ENCODE data around the gene MRPS7. TPM values are rescaled to one million over a fixed set of nuclear protein-coding genes. Genes with fewer than 3 reads are reported as not detected.

The MRPS7 gene
- total and polyA plus RNA-seq, 2 donors (not counting 3 experiments of a cell fraction or from before 2014, with no cell fraction given), result 79.8 to 82.8 TPM

GRCh38 chr17:75231071-75231470, 30.6 kb upstream of the MRPS7 start:
- ChIA-PET POLR2A (no interaction called here), CTCF (interaction anchor here (1.2 to 1.8 kb wide), 4 partner anchors 10 to 117 kb away, joined by 3 to 7 read pairs (median 4); partner anchors contain the start of gene MIF4GD)
- Histone ChIP-seq H4K20me1 (replicated peaks; ENCODE audit: control insufficient read depth, extremely low read depth, insufficient read depth, low read length) (no peaks in the 10 kb centered on the region), H3K9me1 (replicated peaks; ENCODE audit: control insufficient read depth, extremely low read depth, insufficient read depth, low read length) (no peaks in the 10 kb centered on the region), H3K9me3 (replicated peaks; ENCODE audit: control insufficient read depth, insufficient read depth, low read length) (no peaks in the 10 kb centered on the region), H3K9ac (replicated peaks; ENCODE audit: extremely low read depth, insufficient read depth, low read length) (no peak overlapping the region), H3K79me2 (ENCODE audit: control insufficient read depth, insufficient read depth, low read length) (no peaks in the 10 kb centered on the region), H3K4me3 (replicated peaks in 1 of 3; ENCODE audit: insufficient read depth in 1 of 3, low read depth in 1 of 3, low read length in 3 of 3) (no peak overlapping the region), H3K4me1 (ENCODE audit: control insufficient read depth, extremely low read depth, insufficient read depth, low read length) (no peaks in the 10 kb centered on the region), H3K27ac (ENCODE audit: insufficient read depth, low read depth, low read length) (no peak overlapping the region), H3K27me3 (ENCODE audit: control insufficient read depth in 2 of 2, insufficient read depth in 2 of 2, low read length in 2 of 2) (no peaks in the 10 kb centered on the region), H2AFZ (ENCODE audit: low read depth, low read length) (no peak overlapping the region), H3K4me2 (ENCODE audit: insufficient read depth, low read length) (no peak overlapping the region), H3K36me3 (ENCODE audit: control insufficient read depth in 2 of 2, extremely low read depth in 1 of 2, insufficient read depth in 2 of 2, low read length in 2 of 2) (peaks cover 9 to 40% of the 10 kb centered on the region in 2 experiments)
- dilution Hi-C loops (cut with MboI; ENCODE audit: extremely low pct_ligation_motif_present, low sequenced_read_pairs) (no loop called here), intact Hi-C loops (cut with micrococcal nuclease) (no loop called here)
- no TSS peak for BruUV-seq (replicated peaks)
- DNase-seq (ENCODE audit: low read depth, low spot score), result no peak
- TF ChIP-seq EZH2 (IDR thresholded peaks at IDR 0.05; ENCODE audit: borderline replicate concordance, low read depth, low read length, severe bottlenecking), result no peak
- TF ChIP-seq GATA2 (IDR thresholded peaks at IDR 0.05; ENCODE audit: insufficient read depth, insufficient read length, low read depth, low read length), result no peak
- TF ChIP-seq POLR2AphosphoS5 (IDR thresholded peaks at IDR 0.05; ENCODE audit: insufficient read depth, low read depth, low read length), result no peak
- TF ChIP-seq POLR2A (IDR thresholded peaks at IDR 0.05; ENCODE audit: low read depth, low read length), result no peak
- no peak for TF ChIP-seq FOS (IDR thresholded peaks at IDR 0.05; ENCODE audit: borderline replicate concordance, insufficient read depth, low read length)
- TF ChIP-seq MAX (IDR thresholded peaks at IDR 0.05; ENCODE audit: insufficient read depth, insufficient read length), result no peak
- TF ChIP-seq JUN (IDR thresholded peaks at IDR 0.05; ENCODE audit: borderline replicate concordance, insufficient read depth, insufficient read length, low read depth), result no peak
- FAIRE-seq, result no peak

Data from endothelial cell of umbilical vein (primary cell).